Left ventricle myocardium inferior (tissue), 1 donor: ENCODE results near the gene NKD1. TPM values are rescaled to one million over a fixed set of nuclear protein-coding genes. Genes with fewer than 3 reads are reported as not detected.
"Not testable (repeated sequence)": the region's sequence is repeated elsewhere in the genome, so short reads cannot be mapped to it uniquely, and the experiment has no call there.

Source experiments
- DNase-seq: peaks from one replicate; pipeline ENCODE4 v3.0.0-alpha.2; 2020
- H3K27ac ChIP-seq: fragments of 200-600 bp; replicated peaks from 2 replicates; pipeline ENCODE4 v1.8.0; 2021
- H3K27me3 ChIP-seq: fragments of 200-600 bp; 2 replicates; pipeline ENCODE4 v1.8.0; 2021; ENCODE audit warnings: low read depth
- H3K36me3 ChIP-seq: fragments of 200-600 bp; 2 replicates; pipeline ENCODE4 v1.8.0; 2021
- H3K4me1 ChIP-seq: fragments of 200-600 bp; 2 replicates; pipeline ENCODE4 v1.8.0; 2021
- H3K4me3 ChIP-seq: fragments of 200-600 bp; 2 replicates; pipeline ENCODE4 v1.8.0; 2021; ENCODE audit warnings: mild to moderate bottlenecking, moderate library complexity
- H3K9me3 ChIP-seq: fragments of 200-600 bp; replicated peaks from 2 replicates; pipeline ENCODE4 v1.8.0; 2021
- CTCF ChIP-seq: fragments of 200-600 bp; IDR thresholded peaks from 2 replicates; pipeline ENCODE4 v1.8.0; 2021; ENCODE audit warnings: antibody characterized with exemption, mild to moderate bottlenecking, borderline replicate concordance
- intact Hi-C: fragments of 100-400 bp; cut with micrococcal nuclease; formaldehyde crosslinking; loops from one replicate; pipeline ENCODE4 v1.11.0; 2022
- total RNA-seq: library from RNA; stranded (reverse); fragmentation: NEBNext Ultra II Directional; extraction: Animal tissue kit (Norgen Biotek cat#: 25700); gene quantifications from one replicate; pipeline ENCODE4 v1.2.1, GENCODE V29; 2021
- donor health status: DM: no; HTN: yes; CAD: no; lungs with severe emphysema.

The NKD1 gene
- total RNA-seq, 1 donor from 2014 or later, result 1.5 TPM

- H3K4me1 ChIP-seq, result peaks cover 5% of the 10 kb centered on the region
- intact Hi-C loops, result no loop called here
- no peak overlapping the region for H3K4me3 ChIP-seq
- no peak for TF ChIP-seq CTCF
- no peak for DNase-seq
- H3K9me3 ChIP-seq, result no peaks in the 10 kb centered on the region
- H3K27me3 ChIP-seq, result peaks cover 3% of the 10 kb centered on the region
- no peaks in the 10 kb centered on the region for H3K36me3 ChIP-seq
- no peak overlapping the region for H3K27ac ChIP-seq
Measured at GRCh38 chr16:50578137-50578536, 29.9 kb downstream of the NKD1 start.

- intact Hi-C loops, H3K4me1 ChIP-seq, DNase-seq, H3K36me3 ChIP-seq, H3K9me3 ChIP-seq, H3K27me3 ChIP-seq, H3K27ac ChIP-seq, H3K4me3 ChIP-seq: not testable (repeated sequence)
Measured at GRCh38 chr16:50579373-50579772, 31.2 kb downstream of the NKD1 start.

- Histone ChIP-seq H3K4me1 (no peaks in the 10 kb centered on the region), H3K36me3 (no peaks in the 10 kb centered on the region), H3K4me3 (no peak overlapping the region), H3K27ac (no peak overlapping the region), H3K27me3 (peaks cover 15% of the 10 kb centered on the region), H3K9me3 (no peaks in the 10 kb centered on the region)
- intact Hi-C loops, result no loop called here
- DNase-seq, result no peak
- TF ChIP-seq CTCF, result no peak
Measured at GRCh38 chr16:50580180-50580798, 32.1 kb downstream of the NKD1 start.

- no peaks in the 10 kb centered on the region for H3K36me3 ChIP-seq
- no peaks in the 10 kb centered on the region for H3K4me1 ChIP-seq
- intact Hi-C loops, result no loop called here
- no peak for TF ChIP-seq CTCF
- DNase-seq, result no peak
- no peak overlapping the region for H3K27ac ChIP-seq
- H3K4me3 ChIP-seq, result no peak overlapping the region
- H3K9me3 ChIP-seq, result no peaks in the 10 kb centered on the region
- H3K27me3 ChIP-seq, result peaks cover 17% of the 10 kb centered on the region
Measured at GRCh38 chr16:50581845-50582244, 33.6 kb downstream of the NKD1 start.

GRCh38 chr16:50583211-50583610, 35.0 kb downstream of the NKD1 start:
- intact Hi-C loops, result no loop called here
- Histone ChIP-seq H3K4me3 (no peak overlapping the region), H3K27ac (no peak overlapping the region), H3K36me3 (no peaks in the 10 kb centered on the region), H3K9me3 (no peaks in the 10 kb centered on the region), H3K4me1 (no peaks in the 10 kb centered on the region), H3K27me3 (peaks cover 17% of the 10 kb centered on the region)
- DNase-seq, result no peak
- TF ChIP-seq CTCF, result no peak

GRCh38 chr16:50584033-50584722, 36.0 kb downstream of the NKD1 start:
- Histone ChIP-seq H3K27ac (no peak overlapping the region), H3K4me3 (no peak overlapping the region), H3K9me3 (no peaks in the 10 kb centered on the region), H3K4me1 (no peaks in the 10 kb centered on the region), H3K27me3 (peaks cover 17% of the 10 kb centered on the region), H3K36me3 (no peaks in the 10 kb centered on the region)
- intact Hi-C loops, result no loop called here
- no peak for TF ChIP-seq CTCF
- DNase-seq, result no peak
